Loucy (cell line): ENCODE data around the gene CD207.

Source experiments
- EZH2phosphoT487 ChIP-seq: fragments of 200-600 bp; IDR thresholded peaks from 2 replicates; pipeline ENCODE4 v1.6.1; 2018; ENCODE audit warnings: antibody characterized with exemption, mild to moderate bottlenecking, moderate library complexity, borderline replicate concordance
- TF ChIP-seq, protein P1 (sequence below): fragments of 200-600 bp; sonication (generic); conservative IDR thresholded peaks from 2 replicates; pipeline ENCODE4 v1.5.1; 2014; ENCODE audit warnings: mild to moderate bottlenecking, antibody characterized with exemption, low read length

DNA sequence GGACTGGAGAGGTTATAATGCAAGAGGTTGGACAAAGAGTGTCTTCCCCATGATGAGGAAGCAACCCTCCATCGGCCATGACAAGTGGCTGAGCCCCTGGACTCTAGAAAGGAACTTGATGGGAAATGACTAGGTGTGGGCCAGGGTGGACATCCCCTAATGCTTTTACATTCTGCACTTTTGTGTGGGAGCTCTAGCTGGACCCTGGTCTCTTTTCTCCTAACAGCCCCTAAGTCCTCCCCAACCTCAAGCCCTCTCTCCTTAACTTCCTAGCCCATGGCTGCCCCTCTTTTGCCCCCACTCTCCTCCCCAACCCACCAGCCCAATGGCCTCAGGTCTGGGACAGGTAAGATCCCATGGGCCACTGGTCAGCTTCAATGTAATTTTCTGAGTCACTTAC, 2.4 kb downstream of the CD207 start:
- TF ChIP-seq, protein P1, sequence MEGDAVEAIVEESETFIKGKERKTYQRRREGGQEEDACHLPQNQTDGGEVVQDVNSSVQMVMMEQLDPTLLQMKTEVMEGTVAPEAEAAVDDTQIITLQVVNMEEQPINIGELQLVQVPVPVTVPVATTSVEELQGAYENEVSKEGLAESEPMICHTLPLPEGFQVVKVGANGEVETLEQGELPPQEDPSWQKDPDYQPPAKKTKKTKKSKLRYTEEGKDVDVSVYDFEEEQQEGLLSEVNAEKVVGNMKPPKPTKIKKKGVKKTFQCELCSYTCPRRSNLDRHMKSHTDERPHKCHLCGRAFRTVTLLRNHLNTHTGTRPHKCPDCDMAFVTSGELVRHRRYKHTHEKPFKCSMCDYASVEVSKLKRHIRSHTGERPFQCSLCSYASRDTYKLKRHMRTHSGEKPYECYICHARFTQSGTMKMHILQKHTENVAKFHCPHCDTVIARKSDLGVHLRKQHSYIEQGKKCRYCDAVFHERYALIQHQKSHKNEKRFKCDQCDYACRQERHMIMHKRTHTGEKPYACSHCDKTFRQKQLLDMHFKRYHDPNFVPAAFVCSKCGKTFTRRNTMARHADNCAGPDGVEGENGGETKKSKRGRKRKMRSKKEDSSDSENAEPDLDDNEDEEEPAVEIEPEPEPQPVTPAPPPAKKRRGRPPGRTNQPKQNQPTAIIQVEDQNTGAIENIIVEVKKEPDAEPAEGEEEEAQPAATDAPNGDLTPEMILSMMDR = no peak
- no peak for TF ChIP-seq EZH2phosphoT487
